Ovary (tissue), 3 donors: ENCODE results near the gene EMC6.

ENCODE experiments used
- EP300 ChIP-seq: sonication (generic); formaldehyde crosslinking; IDR thresholded peaks from one replicate; pipeline ENCODE4 v1.6.1; 2017; ENCODE audit warnings: antibody characterized with exemption
- TF ChIP-seq, protein P1 (sequence below), 3 donors: fragments of 450-650 bp in 2 of 3; fragments of 200-600 bp in 1 of 3; IDR thresholded peaks; one replicate each; pipeline versions ENCODE4 v1.5.1 to v1.8.0; 2016 to 2022; ENCODE audit warnings: antibody characterized with exemption in 3 of 3, mild to moderate bottlenecking in 1 of 3
- donor health status: DM: no; HTN: no; CAD: no.

DNA sequence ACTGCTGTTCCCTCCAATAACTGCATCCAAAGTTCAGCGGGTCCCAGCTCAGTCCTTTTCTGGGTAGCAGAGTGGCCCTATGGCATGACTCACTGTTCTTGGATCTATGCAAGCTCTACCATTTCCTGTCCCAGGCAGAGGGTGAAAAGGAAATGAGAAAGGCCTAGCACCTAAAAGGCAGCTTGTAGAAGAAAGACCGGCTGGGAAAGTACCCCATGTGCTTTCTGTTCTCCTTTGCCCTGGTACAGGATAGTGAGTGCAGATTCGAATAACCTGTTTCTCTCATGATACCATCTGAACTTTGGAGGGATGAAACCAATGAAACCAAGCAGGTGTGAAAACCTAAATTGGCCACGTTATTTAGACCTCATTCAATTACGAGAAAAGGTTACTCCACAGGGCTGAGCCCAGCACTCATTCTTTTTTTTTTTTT lies 42.4 kb downstream of the EMC6 start:
- no peak for TF ChIP-seq EP300
- TF ChIP-seq, protein P1, sequence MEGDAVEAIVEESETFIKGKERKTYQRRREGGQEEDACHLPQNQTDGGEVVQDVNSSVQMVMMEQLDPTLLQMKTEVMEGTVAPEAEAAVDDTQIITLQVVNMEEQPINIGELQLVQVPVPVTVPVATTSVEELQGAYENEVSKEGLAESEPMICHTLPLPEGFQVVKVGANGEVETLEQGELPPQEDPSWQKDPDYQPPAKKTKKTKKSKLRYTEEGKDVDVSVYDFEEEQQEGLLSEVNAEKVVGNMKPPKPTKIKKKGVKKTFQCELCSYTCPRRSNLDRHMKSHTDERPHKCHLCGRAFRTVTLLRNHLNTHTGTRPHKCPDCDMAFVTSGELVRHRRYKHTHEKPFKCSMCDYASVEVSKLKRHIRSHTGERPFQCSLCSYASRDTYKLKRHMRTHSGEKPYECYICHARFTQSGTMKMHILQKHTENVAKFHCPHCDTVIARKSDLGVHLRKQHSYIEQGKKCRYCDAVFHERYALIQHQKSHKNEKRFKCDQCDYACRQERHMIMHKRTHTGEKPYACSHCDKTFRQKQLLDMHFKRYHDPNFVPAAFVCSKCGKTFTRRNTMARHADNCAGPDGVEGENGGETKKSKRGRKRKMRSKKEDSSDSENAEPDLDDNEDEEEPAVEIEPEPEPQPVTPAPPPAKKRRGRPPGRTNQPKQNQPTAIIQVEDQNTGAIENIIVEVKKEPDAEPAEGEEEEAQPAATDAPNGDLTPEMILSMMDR (IDR thresholded peaks at IDR 0.05) = no peak
